Endodermal cell (in vitro differentiated cells): Measurements from ENCODE around the gene SCAMP3. TPM values are rescaled to one million over a fixed set of nuclear protein-coding genes. Genes with fewer than 3 reads are reported as not detected.

Experiments
- DNase-seq: peaks from one replicate; pipeline ENCODE4 v3.0.0-alpha.2; 2017
- H3K27ac ChIP-seq: 2 replicates; pipeline ENCODE4 v1.5.1; 2013; ENCODE audit warnings: mild to moderate bottlenecking, low read depth, low read length, moderate library complexity
- H3K27me3 ChIP-seq: 2 replicates; pipeline ENCODE4 v1.6.1; 2013; ENCODE audit warnings: mild to moderate bottlenecking, low read length, moderate library complexity; ENCODE audit not compliant: insufficient read depth, control insufficient read depth, poor library complexity, severe bottlenecking
- H3K36me3 ChIP-seq: 2 replicates; pipeline ENCODE4 v1.7.0; 2013; ENCODE audit warnings: mild to moderate bottlenecking, low read length, moderate library complexity; ENCODE audit not compliant: control insufficient read depth, insufficient read depth
- H3K4me1 ChIP-seq: one replicate; pipeline ENCODE4 v1.7.0; 2013; ENCODE audit warnings: low read length; ENCODE audit not compliant: control insufficient read depth, insufficient read depth
- H3K4me3 ChIP-seq: 2 replicates; pipeline ENCODE4 v1.5.1; 2013; ENCODE audit warnings: mild to moderate bottlenecking, low read length, moderate library complexity
- H3K9ac ChIP-seq: 2 replicates; pipeline ENCODE4 v1.6.1; 2013; ENCODE audit warnings: mild to moderate bottlenecking, low read length, moderate library complexity; ENCODE audit not compliant: poor library complexity, severe bottlenecking; ENCODE audit errors: extremely low read depth
- H3K9me3 ChIP-seq: 2 replicates; pipeline ENCODE4 v1.6.1; 2013; ENCODE audit warnings: mild to moderate bottlenecking, low read length, moderate library complexity; ENCODE audit not compliant: control insufficient read depth
- H3K27ac Mint-ChIP-seq: 2 replicates; pipeline ENCODE4 v1.8.0; 2020; ENCODE audit warnings: mixed read lengths
- H3K27me3 Mint-ChIP-seq: 2 replicates; pipeline ENCODE4 v1.8.0; 2021; ENCODE audit warnings: mild to moderate bottlenecking, mixed read lengths; ENCODE audit not compliant: insufficient read depth
- H3K36me3 Mint-ChIP-seq: 2 replicates; pipeline ENCODE4 v1.8.0; 2020; ENCODE audit warnings: low read depth, mixed read lengths
- H3K4me1 Mint-ChIP-seq: 2 replicates; pipeline ENCODE4 v1.8.0; 2020; ENCODE audit warnings: mixed read lengths
- H3K4me3 Mint-ChIP-seq: 2 replicates; pipeline ENCODE4 v1.8.0; 2020; ENCODE audit warnings: mild to moderate bottlenecking, moderate library complexity, mixed read lengths
- H3K9me3 Mint-ChIP-seq: 2 replicates; pipeline ENCODE4 v1.8.0; 2020; ENCODE audit warnings: mild to moderate bottlenecking, mixed read lengths
- CTCF ChIP-seq: fragments of 200-600 bp; sonication (generic); conservative IDR thresholded peaks from 2 replicates; pipeline ENCODE4 v1.5.0; 2021; ENCODE audit warnings: antibody characterized with exemption, mild to moderate bottlenecking
- WGBS, 2 experiments: methylation state at CpG; one replicate each; pipeline versions ENCODE4 v1.1.5 to v1.1.7; 2013; ENCODE audit warnings: missing lambda C conversion rate in 2 of 2, mixed read lengths in 1 of 2; ENCODE audit not compliant: insufficient coverage in 1 of 2, insufficient read length in 1 of 2; 5-methylcytosine and 5-hydroxymethylcytosine counted together
- total RNA-seq, 2 donors: library from RNA; stranded (reverse); fragmentation: NEBNext Ultra II Directional in 1 of 2; extraction: Animal tissue kit (Norgen Biotek cat#: 25700) in 1 of 2; gene quantifications; 2 replicates in 1 of 2; 3 replicates in 1 of 2; pipeline ENCODE4 v1.2.1, GENCODE V29; 2021

The SCAMP3 gene
- total RNA-seq, 2 donors from 2014 or later: 56.1 TPM

GRCh38 chr1:155256058-155256852, 5.9 kb downstream of the SCAMP3 start:
- Mint-ChIP-seq H3K27ac (peak overlapping the region; percentile 79), H3K36me3 (peaks cover 25% of the 10 kb centered on the region), H3K4me3 (peak overlapping the region; percentile 69), H3K9me3 (no peaks in the 10 kb centered on the region), H3K4me1 (peaks cover 18% of the 10 kb centered on the region), H3K27me3 (no peaks in the 10 kb centered on the region)
- Histone ChIP-seq H3K4me3 (no peak overlapping the region), H3K9ac (no peak overlapping the region), H3K27ac (no peak overlapping the region), H3K9me3 (no peaks in the 10 kb centered on the region), H3K4me1 (peaks cover 7% of the 10 kb centered on the region), H3K27me3 (no peaks in the 10 kb centered on the region), H3K36me3 (peaks cover 15% of the 10 kb centered on the region)
- DNase-seq: peak; percentile 59
- WGBS, 2 experiments: 92% methylated on average over 16 to 20 of the region's 20 CpGs
- no peak for TF ChIP-seq CTCF

GRCh38 chr1:155255243-155256007, 6.7 kb downstream of the SCAMP3 start, which contains the start of gene ENTREP3:
Gene ENTREP3 (minus strand): TSS chr1:155255483. CDS start chr1:155254877, 606 bp downstream.
- H3K4me1 Mint-ChIP-seq: peaks cover 20% of the 10 kb centered on the region
- no peak within 1 kb of the TSS for H3K27ac ChIP-seq

More at GRCh38 chr1:155255243-155256007, 6.7 kb downstream of the SCAMP3 start, which contains the start of gene ENTREP3:
- H3K36me3 ChIP-seq: peaks cover 14% of the 10 kb centered on the region
- peak within 1 kb of the TSS; percentile 76 for H3K4me3 ChIP-seq
- peak; percentile 54 for TF ChIP-seq CTCF
- H3K9me3 Mint-ChIP-seq: no peaks in the 10 kb centered on the region
- peaks cover 24% of the 10 kb centered on the region for H3K36me3 Mint-ChIP-seq
- H3K9ac ChIP-seq: peak within 1 kb of the TSS; percentile 20
- H3K27ac Mint-ChIP-seq: peak within 1 kb of the TSS; percentile 79
- peak; percentile 96 for DNase-seq
- no peaks in the 10 kb centered on the region for H3K27me3 Mint-ChIP-seq
- H3K9me3 ChIP-seq: no peaks in the 10 kb centered on the region
- H3K27me3 ChIP-seq: no peaks in the 10 kb centered on the region
- WGBS, 2 experiments: 2 to 8% methylated on average over 10 to 54 of the region's 54 CpGs
- H3K4me3 Mint-ChIP-seq: peak within 1 kb of the TSS; percentile 69
- peaks cover 7% of the 10 kb centered on the region for H3K4me1 ChIP-seq
